HepG2 (cell line): ENCODE results near the gene FAM3A. TPM values are rescaled to one million over a fixed set of nuclear protein-coding genes. Genes with fewer than 3 reads are reported as not detected.
A peak's percentile ranks its signal among the peaks of the same experiment; 100 is the strongest.

ENCODE experiments used
- ARID4A ChIP-seq: sonication (generic); formaldehyde crosslinking; IDR thresholded peaks from 2 replicates; pipeline ENCODE4 v1.5.0; 2020; ENCODE audit warnings: mild to moderate bottlenecking, missing genetic modification reagents, borderline replicate concordance
- FLYWCH1 ChIP-seq: sonication (generic); formaldehyde crosslinking; IDR thresholded peaks from 2 replicates; pipeline ENCODE4 v1.8.1; 2023; ENCODE audit warnings: mild to moderate bottlenecking, missing genetic modification reagents
- FOXP4 ChIP-seq: sonication (generic); formaldehyde crosslinking; IDR thresholded peaks from 2 replicates; pipeline ENCODE4 v1.4.0; 2020; ENCODE audit warnings: missing genetic modification reagents
- LBX2 ChIP-seq: sonication (generic); formaldehyde crosslinking; IDR thresholded peaks from 2 replicates; pipeline ENCODE4 v1.5.0; 2020; ENCODE audit warnings: missing genetic modification reagents, mild to moderate bottlenecking, borderline replicate concordance
- MEIS2 ChIP-seq: sonication (generic); formaldehyde crosslinking; IDR thresholded peaks from 2 replicates; pipeline ENCODE4 v1.9.0; 2021; ENCODE audit warnings: mild to moderate bottlenecking, missing genetic modification reagents
- NFAT5 ChIP-seq: sonication (generic); formaldehyde crosslinking; IDR thresholded peaks from 2 replicates; pipeline ENCODE4 v1.4.0; 2020; ENCODE audit warnings: missing genetic modification reagents
- ONECUT2 ChIP-seq: sonication (generic); formaldehyde crosslinking; IDR thresholded peaks from 2 replicates; pipeline ENCODE4 v1.4.0; 2020; ENCODE audit warnings: missing genetic modification reagents
- RCOR2 ChIP-seq: IDR thresholded peaks from 2 replicates; pipeline ENCODE4 v1.6.1; 2016; ENCODE audit warnings: missing biosample characterization, missing genetic modification reagents
- U2AF2 ChIP-seq: fragments of 200-400 bp; formaldehyde crosslinking; IDR thresholded peaks from 2 replicates; pipeline ENCODE4 v1.6.1; 2017; ENCODE audit warnings: low read depth, mild to moderate bottlenecking, low read length
- ZNF296 ChIP-seq: sonication (generic); formaldehyde crosslinking; conservative IDR thresholded peaks from 2 replicates; pipeline ENCODE4 v1.5.0; 2020; ENCODE audit warnings: mild to moderate bottlenecking, missing genetic modification reagents
- ZNF362 ChIP-seq: sonication (generic); formaldehyde crosslinking; IDR thresholded peaks from 2 replicates; pipeline ENCODE4 v1.4.0; 2020; ENCODE audit warnings: missing genetic modification reagents, mild to moderate bottlenecking, borderline replicate concordance
- ZNF44 ChIP-seq: sonication (generic); formaldehyde crosslinking; IDR thresholded peaks from 2 replicates; pipeline ENCODE4 v1.5.1; 2020; ENCODE audit warnings: mild to moderate bottlenecking, missing genetic modification reagents
- ZNF784 ChIP-seq: sonication (generic); formaldehyde crosslinking; IDR thresholded peaks from 2 replicates; pipeline ENCODE4 v1.5.1; 2020; ENCODE audit warnings: missing genetic modification reagents, mild to moderate bottlenecking, borderline replicate concordance
- polyA plus RNA-seq, 8 experiments: library from polyadenylated mRNA; depleted of rRNA in 3 of 8; stranded (reverse) in 7 of 8; unstranded in 1 of 8; fragments of >200 nt; fragmentation: Illumina TruSeq in 4 of 8; extraction: Trizol in 4 of 8; gene quantifications; 2 replicates each; pipeline versions ENCODE4 v1.2.1 to v1.2.3, GENCODE V29; 2011 to 2016; ENCODE audit warnings: low read depth in 4 of 8, missing spikeins in 1 of 8, mixed read lengths in 1 of 8; ENCODE audit not compliant: insufficient read depth in 1 of 8
- total RNA-seq, 5 experiments: library from RNA; depleted of rRNA; stranded (reverse); fragments of >200 nt; fragmentation: Illumina TruSeq; extraction: Trizol; gene quantifications; 2 replicates each; pipeline ENCODE4 v1.2.3, GENCODE V29; 2016; ENCODE audit warnings: low read depth in 1 of 5

Gene FAM3A
- total and polyA plus RNA-seq, 2 of the 13 experiments (the other 11 are each of a cell fraction or from before 2014, with no cell fraction given): 11.2 to 22.7 TPM

- TF ChIP-seq ARID4A (CRISPR knock-in tag): no peak; the same call in 1 of the 2 replicates
- TF ChIP-seq LBX2 (CRISPR knock-in tag): no peak
- TF ChIP-seq U2AF2: no peak
- no peak for TF ChIP-seq ZNF296 (CRISPR knock-in tag)
- peak; percentile 64 for TF ChIP-seq FOXP4
- no peak for TF ChIP-seq FLYWCH1
- TF ChIP-seq NFAT5 (CRISPR knock-in tag): no peak
- TF ChIP-seq ONECUT2 (CRISPR knock-in tag): no peak
- no peak for TF ChIP-seq ZNF44 (CRISPR knock-in tag)
- peak; percentile 67; the same call in 1 of the 2 replicates for TF ChIP-seq MEIS2 (CRISPR knock-in tag)
- TF ChIP-seq ZNF784 (CRISPR knock-in tag): no peak
- TF ChIP-seq RCOR2 (CRISPR knock-in tag): no peak
- TF ChIP-seq ZNF362 (CRISPR knock-in tag): no peak
Measured at GRCh38 chrX:154541896-154542722, 26.1 kb upstream of the FAM3A start (continued).
